GM18499 (cell line): ENCODE measurements around the gene FAM117B.
"Not testable (repeated sequence)": the region's sequence is repeated elsewhere in the genome, so short reads cannot be mapped to it uniquely, and the experiment has no call there.

Experiments used
- ATAC-seq: cut with Tn5 transposase; IDR thresholded peaks from one replicate; pipeline ENCODE4 v1.9.1; 2021; ENCODE audit warnings: moderate number of reproducible peaks; ENCODE audit not compliant: insufficient read depth, unreplicated experiment

The FAM117B gene

GRCh38 chr2:202790676-202791075 lies 155.9 kb downstream of the FAM117B start:
- ATAC-seq, result no peak

GRCh38 chr2:202797944-202798343 lies 163.2 kb downstream of the FAM117B start:
- ATAC-seq, result no peak

GRCh38 chr2:202805911-202806310 lies 171.1 kb downstream of the FAM117B start:
- not testable (repeated sequence) for ATAC-seq

- not testable (repeated sequence) for ATAC-seq
Measured at GRCh38 chr2:202807431-202808138, 172.8 kb downstream of the FAM117B start.

- no peak for ATAC-seq
Measured at GRCh38 chr2:202808754-202809153, 174.0 kb downstream of the FAM117B start.

GRCh38 chr2:202813387-202813786 lies 178.6 kb downstream of the FAM117B start:
- ATAC-seq, result no peak

GRCh38 chr2:202814226-202814625 lies 179.5 kb downstream of the FAM117B start:
- ATAC-seq, result no peak

- no peak for ATAC-seq
Measured at GRCh38 chr2:202815548-202816360, 181.0 kb downstream of the FAM117B start.

GRCh38 chr2:202817771-202818170 lies 183.0 kb downstream of the FAM117B start:
- ATAC-seq, result no peak

GRCh38 chr2:202818321-202818720 lies 183.6 kb downstream of the FAM117B start:
- ATAC-seq, result no peak
